OCI-M2 (cell line): ENCODE measurements around the gene PRKAR1A.
"Not testable (repeated sequence)": the region's sequence is repeated elsewhere in the genome, so short reads cannot be mapped to it uniquely, and the experiment has no call there.

ENCODE experiments used
- DNase-seq: peaks from one replicate; lab custom pipeline; 2025; ENCODE audit not compliant: unreplicated experiment; lab: John Stamatoyannopoulos, UW

Gene PRKAR1A

GRCh38 chr17:68511254-68511670, 968 bp upstream of the PRKAR1A start:
- DNase-seq, result no peak

DNA sequence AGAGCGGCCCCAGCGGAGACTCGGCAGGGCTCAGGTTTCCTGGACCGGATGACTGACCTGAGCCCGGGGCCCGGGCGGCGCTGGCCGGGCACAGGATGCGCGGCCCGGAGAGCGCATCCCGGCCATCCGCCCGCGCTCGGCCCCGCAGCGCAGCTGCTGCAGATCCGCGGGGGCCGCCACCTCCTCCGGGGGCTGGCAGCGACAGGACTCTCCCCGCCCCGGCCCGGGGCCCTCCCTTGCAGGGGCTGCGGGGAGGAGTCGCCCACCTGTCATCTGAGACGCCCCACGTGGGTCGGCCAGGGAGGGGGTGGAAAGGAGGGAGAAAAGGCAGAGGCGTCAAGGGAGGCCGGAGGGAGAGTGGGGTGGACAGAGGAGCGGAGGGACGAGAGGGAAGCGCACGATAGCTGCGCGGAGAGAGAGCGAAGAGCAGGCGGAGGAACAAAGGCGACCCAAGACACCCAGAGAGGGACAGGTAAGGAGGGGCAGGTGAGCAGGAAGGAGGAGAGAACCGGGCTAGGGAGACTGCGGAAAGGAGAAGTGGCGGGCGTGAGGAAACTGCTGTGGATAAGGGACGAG, 471 bp upstream of the PRKAR1A start:
- no peak for DNase-seq

- DNase-seq, result no peak
These were observed 787 bp downstream of the PRKAR1A start for GRCh38 chr17:68512960-68513474.

- no peak for DNase-seq
These were observed 1.7 kb downstream of the PRKAR1A start for GRCh38 chr17:68513932-68514331.

- DNase-seq, result no peak
These were observed 2.8 kb downstream of the PRKAR1A start for GRCh38 chr17:68514831-68515635.

GRCh38 chr17:68516732-68517131, 4.5 kb downstream of the PRKAR1A start:
- DNase-seq, result no peak

GRCh38 chr17:68517605-68518004, 5.4 kb downstream of the PRKAR1A start:
- DNase-seq, result not testable (repeated sequence)

DNA sequence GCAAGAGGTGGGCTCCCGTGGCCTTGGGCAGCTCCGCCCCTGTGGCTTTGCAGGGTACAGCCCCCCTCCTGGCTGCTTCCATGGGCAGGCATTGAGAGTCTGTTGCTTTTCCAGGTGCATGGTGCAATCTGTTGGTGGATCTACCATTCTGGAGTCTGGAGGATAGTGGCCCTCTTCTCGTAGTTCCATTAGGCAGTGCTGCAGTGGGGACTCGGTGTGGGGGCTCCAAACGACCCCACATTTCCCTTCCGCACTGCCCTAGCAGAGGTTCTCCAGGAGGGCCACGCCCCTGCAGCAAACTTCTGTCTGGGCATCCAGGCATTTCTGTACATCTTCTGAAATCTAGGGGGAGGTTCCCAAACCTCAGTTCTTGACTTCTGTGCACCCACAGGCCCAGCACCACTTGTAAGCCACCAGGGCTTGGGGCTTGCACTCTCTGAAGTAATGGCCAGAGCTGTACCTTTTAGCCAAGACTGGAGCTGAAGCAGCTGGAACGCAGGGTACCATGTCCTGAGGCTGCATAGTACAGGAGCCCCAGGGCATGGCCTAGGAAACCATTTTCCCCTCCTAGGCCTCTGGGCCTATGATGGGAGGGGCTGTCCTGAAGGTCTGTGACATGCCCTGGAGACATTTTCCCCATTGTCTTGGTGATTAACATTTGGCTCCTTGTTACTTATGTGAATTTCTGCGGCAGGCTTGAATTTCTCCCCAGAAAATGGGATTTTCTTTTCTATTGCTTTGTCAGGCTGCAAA, 6.0 kb downstream of the PRKAR1A start:
- no peak for DNase-seq

- not testable (repeated sequence) for DNase-seq
These were observed 6.8 kb downstream of the PRKAR1A start for GRCh38 chr17:68519051-68519450.

- no peak for DNase-seq
These were observed 7.7 kb downstream of the PRKAR1A start for GRCh38 chr17:68519911-68520310.

DNA sequence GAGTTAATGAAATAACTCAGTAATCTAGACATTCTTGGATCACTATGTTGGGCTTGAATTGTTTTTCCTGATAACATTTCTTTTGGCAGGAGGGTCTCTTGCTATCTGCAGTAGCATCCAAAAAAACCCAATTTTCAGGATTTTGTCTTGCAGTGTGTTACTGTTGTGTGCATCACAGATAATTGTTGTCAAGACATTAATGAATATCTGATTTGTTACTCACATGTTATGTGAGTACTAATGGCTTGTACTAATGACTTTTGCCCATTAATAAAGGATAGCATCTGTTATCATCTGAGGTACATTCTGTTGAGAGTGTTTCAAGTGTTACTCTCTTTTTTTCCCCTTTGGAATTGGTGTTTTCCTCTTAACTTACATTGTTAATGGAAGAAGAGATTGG, 10.0 kb downstream of the PRKAR1A start:
- DNase-seq, result no peak

DNA sequence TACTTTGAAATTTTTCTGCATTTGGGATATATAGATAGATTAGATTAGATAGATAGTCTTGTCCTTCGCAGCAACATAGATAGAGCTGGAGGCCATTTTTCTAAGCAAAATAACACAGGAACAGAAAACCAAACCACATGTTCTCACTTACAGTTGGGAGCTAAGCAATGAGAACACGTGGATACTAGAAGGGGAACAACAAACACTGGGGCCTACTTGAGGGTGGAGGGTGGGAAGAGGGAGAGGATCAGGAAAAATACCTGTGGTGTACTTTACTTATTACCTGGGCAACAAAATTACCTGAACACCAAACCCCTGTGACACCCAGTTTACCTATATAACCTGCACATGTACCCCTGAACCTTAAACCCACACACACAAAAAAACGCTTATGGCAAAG, 14.3 kb downstream of the PRKAR1A start:
- no peak for DNase-seq

GRCh38 chr17:68527314-68527713, 15.1 kb downstream of the PRKAR1A start:
- DNase-seq, result no peak

- DNase-seq, result no peak
These were observed 19.0 kb downstream of the PRKAR1A start for GRCh38 chr17:68531252-68531651.

GRCh38 chr17:68532826-68533225, 20.6 kb downstream of the PRKAR1A start:
- no peak for DNase-seq

- DNase-seq, result no peak
These were observed 21.9 kb downstream of the PRKAR1A start for GRCh38 chr17:68533887-68534694.

DNA sequence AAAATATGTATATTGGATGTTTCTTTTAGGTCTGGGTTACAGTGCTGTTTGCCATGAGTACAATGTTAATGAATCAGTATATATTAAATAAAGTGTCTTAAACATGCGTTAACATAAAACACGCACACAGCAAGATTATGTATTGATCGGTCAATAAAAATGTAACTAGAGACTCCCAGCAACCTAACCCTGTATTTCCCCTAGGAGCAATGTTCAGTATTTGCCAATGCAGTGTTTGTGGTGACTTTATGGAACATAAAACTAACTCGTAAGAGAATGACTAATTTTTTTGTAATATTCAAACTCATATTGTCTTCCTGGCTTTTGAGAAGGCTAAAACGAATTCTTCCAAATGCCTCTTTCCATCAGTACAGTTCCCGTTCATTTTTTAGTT, 22.5 kb downstream of the PRKAR1A start:
- no peak for DNase-seq

DNA sequence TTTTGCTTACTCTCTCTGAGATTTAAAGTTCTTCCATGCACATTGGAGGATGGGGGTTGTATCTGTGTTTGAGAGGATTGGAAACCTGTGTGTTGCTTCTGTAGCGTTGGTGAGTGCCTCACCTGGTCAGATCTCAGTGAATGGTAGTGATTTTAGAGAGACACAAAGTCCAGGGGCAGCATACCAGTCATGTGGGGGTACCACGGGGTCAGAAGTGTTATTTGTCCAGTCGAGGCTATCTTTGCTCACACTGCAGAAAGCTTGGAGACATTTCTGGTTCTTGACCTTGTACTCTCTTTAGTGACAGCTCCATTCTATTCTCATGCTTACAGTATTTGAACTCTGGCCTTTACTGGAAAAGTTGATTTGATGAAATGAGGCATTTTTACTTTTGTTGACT, 23.7 kb downstream of the PRKAR1A start:
- DNase-seq, result no peak

DNA sequence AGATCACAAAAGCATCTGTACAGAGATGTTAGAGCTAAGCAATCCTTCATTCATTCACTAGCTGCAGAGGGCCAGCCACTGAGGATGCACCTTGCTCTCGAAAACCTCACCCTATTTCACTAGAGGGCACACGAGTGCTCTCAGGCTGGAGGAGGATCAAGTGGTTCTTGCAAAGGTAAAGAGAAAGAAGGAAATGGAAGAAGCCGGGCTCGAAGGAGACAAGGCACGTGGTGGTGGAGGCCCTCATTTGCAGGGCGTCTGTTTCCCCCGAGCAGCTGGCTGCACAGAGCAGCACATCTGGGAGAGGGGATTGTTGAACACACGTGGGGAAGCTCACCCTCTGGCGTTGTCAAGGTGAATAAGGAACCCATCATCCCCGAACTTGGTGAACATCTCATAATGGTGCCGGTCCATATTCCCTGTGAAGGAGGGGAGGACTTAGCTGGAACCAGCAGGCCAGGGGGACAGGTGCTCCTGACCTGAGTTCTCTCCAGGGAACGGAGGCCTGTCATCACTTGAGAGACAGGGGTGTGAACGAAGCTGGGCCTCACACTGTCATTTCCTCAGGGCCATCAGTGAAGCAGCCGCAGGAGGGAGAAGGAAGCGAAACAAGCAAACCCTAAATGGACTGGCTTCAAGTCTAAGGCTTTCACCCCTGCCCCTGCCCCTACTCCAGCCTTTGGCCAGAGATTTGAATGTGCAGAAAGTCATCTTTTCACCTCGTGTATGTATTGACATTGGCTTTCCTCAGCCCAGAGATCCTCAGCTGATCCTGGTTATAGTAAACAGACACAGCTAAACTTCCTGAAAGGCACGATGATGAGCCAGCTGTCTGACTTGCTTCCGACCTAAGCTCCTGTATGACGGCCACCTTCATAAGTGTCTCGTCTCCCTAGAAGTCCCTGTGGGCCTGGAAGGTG, 27.6 kb downstream of the PRKAR1A start:
- DNase-seq, result no peak

GRCh38 chr17:68540981-68541380, 28.8 kb downstream of the PRKAR1A start:
- DNase-seq, result no peak
